Prostate gland (tissue), 2 donors: ENCODE results near the gene SLC7A4.

Experiments used
- POLR2A ChIP-seq: fragments of 450-650 bp; IDR thresholded peaks from one replicate; pipeline ENCODE4 v1.6.1; 2016; ENCODE audit warnings: antibody characterized with exemption, mild to moderate bottlenecking
- POLR2AphosphoS5 ChIP-seq: sonication (generic); formaldehyde crosslinking; IDR thresholded peaks from one replicate; pipeline ENCODE4 v1.6.1; 2017; ENCODE audit warnings: antibody characterized with exemption
- TF ChIP-seq, protein P1 (sequence below), 4 experiments: fragments of 200-600 bp in 2 of 4; fragments of 450-650 bp in 2 of 4; sonication (generic) in 2 of 4; IDR thresholded peaks; 1 replicate in 3 of 4; 2 replicates in 1 of 4; pipeline ENCODE4 v1.5.1; 2016 to 2019; ENCODE audit warnings: antibody characterized with exemption in 4 of 4, mild to moderate bottlenecking in 2 of 4, moderate library complexity in 2 of 4

DNA sequence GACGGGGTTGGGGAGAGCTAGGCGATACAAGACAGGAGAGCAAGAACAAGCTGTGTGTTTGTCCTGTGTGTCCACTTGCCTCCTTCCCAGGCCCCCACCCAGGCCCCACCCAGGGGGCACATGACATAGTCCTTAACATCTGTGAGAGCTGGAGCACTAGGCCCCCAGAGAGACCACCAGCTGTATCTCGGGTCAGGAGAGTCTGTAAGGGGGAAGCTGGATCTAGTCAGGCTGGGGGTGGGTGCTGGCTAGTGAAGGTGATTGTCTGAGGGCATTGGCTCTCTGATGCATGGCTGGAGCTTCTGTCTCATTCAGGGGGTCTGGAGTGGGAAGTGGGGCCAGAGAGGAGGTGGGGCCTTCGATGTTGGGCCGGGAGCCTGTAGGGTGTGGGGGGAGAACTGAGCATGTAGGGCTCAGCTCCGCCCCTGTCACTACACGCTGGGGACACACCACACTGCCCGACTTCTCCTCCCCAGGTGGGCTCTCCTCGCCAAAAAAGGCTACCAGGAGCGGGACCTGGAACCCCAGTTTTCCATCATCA is 16.8 kb downstream of the SLC7A4 start:
- TF ChIP-seq, protein P1, sequence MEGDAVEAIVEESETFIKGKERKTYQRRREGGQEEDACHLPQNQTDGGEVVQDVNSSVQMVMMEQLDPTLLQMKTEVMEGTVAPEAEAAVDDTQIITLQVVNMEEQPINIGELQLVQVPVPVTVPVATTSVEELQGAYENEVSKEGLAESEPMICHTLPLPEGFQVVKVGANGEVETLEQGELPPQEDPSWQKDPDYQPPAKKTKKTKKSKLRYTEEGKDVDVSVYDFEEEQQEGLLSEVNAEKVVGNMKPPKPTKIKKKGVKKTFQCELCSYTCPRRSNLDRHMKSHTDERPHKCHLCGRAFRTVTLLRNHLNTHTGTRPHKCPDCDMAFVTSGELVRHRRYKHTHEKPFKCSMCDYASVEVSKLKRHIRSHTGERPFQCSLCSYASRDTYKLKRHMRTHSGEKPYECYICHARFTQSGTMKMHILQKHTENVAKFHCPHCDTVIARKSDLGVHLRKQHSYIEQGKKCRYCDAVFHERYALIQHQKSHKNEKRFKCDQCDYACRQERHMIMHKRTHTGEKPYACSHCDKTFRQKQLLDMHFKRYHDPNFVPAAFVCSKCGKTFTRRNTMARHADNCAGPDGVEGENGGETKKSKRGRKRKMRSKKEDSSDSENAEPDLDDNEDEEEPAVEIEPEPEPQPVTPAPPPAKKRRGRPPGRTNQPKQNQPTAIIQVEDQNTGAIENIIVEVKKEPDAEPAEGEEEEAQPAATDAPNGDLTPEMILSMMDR (IDR thresholded peaks at IDR 0.05), result no peak
- no peak for TF ChIP-seq POLR2AphosphoS5
- no peak for TF ChIP-seq POLR2A
